Liver (tissue), 3 donors: ENCODE data around the gene FAM163A.

Experiments
- JUND ChIP-seq, 2 donors: IDR thresholded peaks; 2 replicates each; pipeline ENCODE4 v1.6.1; 2016; ENCODE audit warnings: antibody characterized with exemption in 2 of 2
- RAD21 ChIP-seq, 2 donors: IDR thresholded peaks; 2 replicates each; pipeline ENCODE4 v1.6.1; 2016; ENCODE audit warnings: antibody characterized with exemption in 2 of 2, mild to moderate bottlenecking in 2 of 2
- TAF1 ChIP-seq: conservative IDR thresholded peaks from 2 replicates; pipeline ENCODE4 v1.6.1; 2016; ENCODE audit warnings: antibody characterized with exemption, mild to moderate bottlenecking
- TF ChIP-seq, protein P1 (sequence below): fragments of 150-350 bp; IDR thresholded peaks from 2 replicates; pipeline ENCODE4 v1.5.1; 2017; ENCODE audit warnings: improper control_type of control experiment, low read depth, low read length; ENCODE audit not compliant: missing input control
- TF ChIP-seq, protein P2 (sequence below): IDR thresholded peaks from 2 replicates; pipeline ENCODE4 v1.6.1; 2016; ENCODE audit warnings: antibody characterized with exemption, mild to moderate bottlenecking
- donor health status: healthy.
- donor health status: healthy.

DNA sequence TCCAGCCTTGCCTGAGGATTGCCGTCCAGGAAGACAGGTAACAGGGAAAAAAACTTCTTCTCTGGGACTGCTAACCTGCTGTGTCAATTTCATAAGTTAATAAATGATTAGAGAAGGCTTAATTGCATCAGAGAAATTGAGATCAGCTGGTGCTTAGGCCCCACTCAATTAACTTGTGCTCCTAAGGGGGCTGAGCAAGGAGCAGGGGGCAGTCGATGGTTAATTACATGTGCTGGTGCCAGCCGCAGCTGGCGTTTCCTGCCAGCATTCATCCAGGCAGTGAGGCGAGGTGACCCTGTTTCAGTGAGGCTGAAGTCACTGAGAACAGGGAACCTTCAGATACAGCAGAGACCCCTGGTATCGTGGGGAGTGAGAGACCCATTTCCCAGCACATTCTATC lies 60.0 kb downstream of the FAM163A start:
- TF ChIP-seq, protein P1, sequence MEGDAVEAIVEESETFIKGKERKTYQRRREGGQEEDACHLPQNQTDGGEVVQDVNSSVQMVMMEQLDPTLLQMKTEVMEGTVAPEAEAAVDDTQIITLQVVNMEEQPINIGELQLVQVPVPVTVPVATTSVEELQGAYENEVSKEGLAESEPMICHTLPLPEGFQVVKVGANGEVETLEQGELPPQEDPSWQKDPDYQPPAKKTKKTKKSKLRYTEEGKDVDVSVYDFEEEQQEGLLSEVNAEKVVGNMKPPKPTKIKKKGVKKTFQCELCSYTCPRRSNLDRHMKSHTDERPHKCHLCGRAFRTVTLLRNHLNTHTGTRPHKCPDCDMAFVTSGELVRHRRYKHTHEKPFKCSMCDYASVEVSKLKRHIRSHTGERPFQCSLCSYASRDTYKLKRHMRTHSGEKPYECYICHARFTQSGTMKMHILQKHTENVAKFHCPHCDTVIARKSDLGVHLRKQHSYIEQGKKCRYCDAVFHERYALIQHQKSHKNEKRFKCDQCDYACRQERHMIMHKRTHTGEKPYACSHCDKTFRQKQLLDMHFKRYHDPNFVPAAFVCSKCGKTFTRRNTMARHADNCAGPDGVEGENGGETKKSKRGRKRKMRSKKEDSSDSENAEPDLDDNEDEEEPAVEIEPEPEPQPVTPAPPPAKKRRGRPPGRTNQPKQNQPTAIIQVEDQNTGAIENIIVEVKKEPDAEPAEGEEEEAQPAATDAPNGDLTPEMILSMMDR, result no peak
- TF ChIP-seq JUND (IDR thresholded peaks at IDR 0.05) (no peak), TAF1 (no peak), RAD21 (IDR thresholded peaks at IDR 0.05) (no peak)
- TF ChIP-seq, protein P2, sequence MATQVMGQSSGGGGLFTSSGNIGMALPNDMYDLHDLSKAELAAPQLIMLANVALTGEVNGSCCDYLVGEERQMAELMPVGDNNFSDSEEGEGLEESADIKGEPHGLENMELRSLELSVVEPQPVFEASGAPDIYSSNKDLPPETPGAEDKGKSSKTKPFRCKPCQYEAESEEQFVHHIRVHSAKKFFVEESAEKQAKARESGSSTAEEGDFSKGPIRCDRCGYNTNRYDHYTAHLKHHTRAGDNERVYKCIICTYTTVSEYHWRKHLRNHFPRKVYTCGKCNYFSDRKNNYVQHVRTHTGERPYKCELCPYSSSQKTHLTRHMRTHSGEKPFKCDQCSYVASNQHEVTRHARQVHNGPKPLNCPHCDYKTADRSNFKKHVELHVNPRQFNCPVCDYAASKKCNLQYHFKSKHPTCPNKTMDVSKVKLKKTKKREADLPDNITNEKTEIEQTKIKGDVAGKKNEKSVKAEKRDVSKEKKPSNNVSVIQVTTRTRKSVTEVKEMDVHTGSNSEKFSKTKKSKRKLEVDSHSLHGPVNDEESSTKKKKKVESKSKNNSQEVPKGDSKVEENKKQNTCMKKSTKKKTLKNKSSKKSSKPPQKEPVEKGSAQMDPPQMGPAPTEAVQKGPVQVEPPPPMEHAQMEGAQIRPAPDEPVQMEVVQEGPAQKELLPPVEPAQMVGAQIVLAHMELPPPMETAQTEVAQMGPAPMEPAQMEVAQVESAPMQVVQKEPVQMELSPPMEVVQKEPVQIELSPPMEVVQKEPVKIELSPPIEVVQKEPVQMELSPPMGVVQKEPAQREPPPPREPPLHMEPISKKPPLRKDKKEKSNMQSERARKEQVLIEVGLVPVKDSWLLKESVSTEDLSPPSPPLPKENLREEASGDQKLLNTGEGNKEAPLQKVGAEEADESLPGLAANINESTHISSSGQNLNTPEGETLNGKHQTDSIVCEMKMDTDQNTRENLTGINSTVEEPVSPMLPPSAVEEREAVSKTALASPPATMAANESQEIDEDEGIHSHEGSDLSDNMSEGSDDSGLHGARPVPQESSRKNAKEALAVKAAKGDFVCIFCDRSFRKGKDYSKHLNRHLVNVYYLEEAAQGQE, result no peak
